ENCODE data around the gene TRPT1. TPM values are rescaled to one million over a fixed set of nuclear protein-coding genes. Genes with fewer than 3 reads are reported as not detected.

The TRPT1 gene, protein sequence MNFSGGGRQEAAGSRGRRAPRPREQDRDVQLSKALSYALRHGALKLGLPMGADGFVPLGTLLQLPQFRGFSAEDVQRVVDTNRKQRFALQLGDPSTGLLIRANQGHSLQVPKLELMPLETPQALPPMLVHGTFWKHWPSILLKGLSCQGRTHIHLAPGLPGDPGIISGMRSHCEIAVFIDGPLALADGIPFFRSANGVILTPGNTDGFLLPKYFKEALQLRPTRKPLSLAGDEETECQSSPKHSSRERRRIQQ
- 10 to 100 TPM; 18.2 to 18.3 TPM for total RNA-seq

- no peaks in the 10 kb centered on the region for H3K9me3 Mint-ChIP-seq
- peaks cover 34% of the 10 kb centered on the region for H3K4me1 Mint-ChIP-seq (ENCODE audit: low read depth)
- CTCF ChIA-PET = interaction anchor here (0.9 to 3.2 kb wide), 4 partner anchors 10 to 76 kb away, joined by 3 to 13 read pairs (median 9); partner anchors contain the start of gene FERMT3
- DNase-seq = peak; percentile 94
- H3K4me3 Mint-ChIP-seq = peak within 1 kb of the TSS; percentile 87
- H3K36me3 Mint-ChIP-seq (ENCODE audit: low read depth) = peaks cover 4% of the 10 kb centered on the region
- no peaks in the 10 kb centered on the region for H3K27me3 Mint-ChIP-seq (ENCODE audit: low read depth)
- intact Hi-C loops (cut with micrococcal nuclease) = loop anchor here (1.0 kb wide), 5 partner anchors 15 to 58 kb away; partner anchors contain the start of genes BAD and FKBP2
- peak within 1 kb of the TSS; percentile 90 for H3K27ac Mint-ChIP-seq
Measured at GRCh38 chr11:64225608-64226506, at the start of gene TRPT1, which contains the start of gene NUDT22. TRPT1 (minus strand) TSS chr11:64226186; CDS start chr11:64225860, 326 bp downstream. NUDT22 (plus strand) TSS chr11:64226274; CDS start chr11:64226653, 379 bp downstream.

GRCh38 chr11:64275031-64275800 is 49.2 kb upstream of the TRPT1 start:
- H3K36me3 Mint-ChIP-seq (ENCODE audit: low read depth) = peaks cover 6% of the 10 kb centered on the region
- no peak overlapping the region for H3K4me3 Mint-ChIP-seq
- no peaks in the 10 kb centered on the region for H3K9me3 Mint-ChIP-seq
- intact Hi-C loops (cut with micrococcal nuclease) = no loop called here
- H3K4me1 Mint-ChIP-seq (ENCODE audit: low read depth) = peaks cover 7% of the 10 kb centered on the region
- H3K27ac Mint-ChIP-seq = no peak overlapping the region
- CTCF ChIA-PET = interaction anchor here (0.7 to 2.7 kb wide), 4 partner anchors 12 to 29 kb away, joined by 3 to 8 read pairs (median 4); no protein-coding TSS in a partner anchor
- no peaks in the 10 kb centered on the region for H3K27me3 Mint-ChIP-seq (ENCODE audit: low read depth)
- no peak for DNase-seq

DNA sequence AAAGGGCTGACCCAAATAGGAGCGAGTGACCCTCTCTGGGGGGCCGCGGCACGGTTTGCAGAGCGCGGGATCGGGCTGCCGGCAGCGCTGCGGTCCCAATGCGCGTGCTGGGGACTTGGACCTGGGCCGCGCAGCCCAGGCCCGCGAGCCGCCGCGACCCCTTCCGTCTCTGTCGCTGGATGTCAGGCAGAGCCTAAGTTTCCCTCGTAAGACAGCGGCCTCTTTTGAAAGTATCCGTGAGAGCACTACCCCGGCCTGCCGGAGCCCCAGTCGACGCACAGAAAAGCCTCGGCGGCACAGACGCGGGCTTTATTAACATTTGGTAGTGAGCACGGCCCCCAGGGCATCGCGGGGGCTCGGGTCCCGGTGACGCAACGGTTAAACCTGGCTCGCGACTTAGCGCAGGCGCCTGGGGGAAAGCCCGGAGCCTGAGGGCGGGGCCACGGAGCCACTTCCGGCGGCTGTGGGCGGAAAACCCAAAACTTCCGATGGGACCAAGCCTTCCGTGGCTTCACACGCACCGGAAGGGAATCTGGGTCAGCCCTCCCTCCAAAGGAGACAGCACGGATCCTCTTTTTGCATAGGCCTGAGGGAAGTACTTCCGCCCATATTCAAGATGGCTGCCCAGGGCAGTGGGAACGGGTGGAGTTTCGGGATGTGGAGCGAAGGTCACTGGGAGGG is 43.7 kb upstream of the TRPT1 start:
- H3K27me3 Mint-ChIP-seq (ENCODE audit: low read depth) = no peaks in the 10 kb centered on the region

GRCh38 chr11:64268893-64269539 is 43.0 kb upstream of the TRPT1 start:
- intact Hi-C loops (cut with micrococcal nuclease) = loop anchor here (1.0 kb wide), 2 partner anchors 18 to 23 kb away; partner anchors contain the start of genes PLCB3 and PPP1R14B
- peak overlapping the region; percentile 88 for H3K27ac Mint-ChIP-seq

More for the DNA sequence above, 43.7 kb upstream of the TRPT1 start:
- Mint-ChIP-seq H3K4me1 (ENCODE audit: low read depth) (peaks cover 15% of the 10 kb centered on the region), H3K4me3 (peak overlapping the region; percentile 90), H3K27ac (peak overlapping the region; percentile 88), H3K9me3 (no peaks in the 10 kb centered on the region), H3K36me3 (ENCODE audit: low read depth) (no peaks in the 10 kb centered on the region)
- DNase-seq = peak; percentile 98
- CTCF ChIA-PET = interaction anchor here (0.8 to 3.5 kb wide), 6 partner anchors 19 to 90 kb away, joined by 3 to 56 read pairs (median 5); partner anchors contain the start of genes CATSPERZ and PLCB3
- intact Hi-C loops (cut with micrococcal nuclease) = loop anchor here (1.0 to 2.0 kb wide), 11 partner anchors 16 to 84 kb away; partner anchors contain the start of genes CCDC88B, DNAJC4, ESRRA and FKBP2

GRCh38 chr11:64268025-64268892 is 42.3 kb upstream of the TRPT1 start:
- CTCF ChIA-PET = interaction anchor here (0.8 to 3.0 kb wide), 7 partner anchors 17 to 91 kb away, joined by 3 to 20 read pairs (median 4); partner anchors contain the start of genes CATSPERZ and PLCB3

More at GRCh38 chr11:64268893-64269539, 43.0 kb upstream of the TRPT1 start:
- Mint-ChIP-seq H3K4me1 (ENCODE audit: low read depth) (peaks cover 15% of the 10 kb centered on the region), H3K4me3 (peak overlapping the region; percentile 90), H3K9me3 (no peaks in the 10 kb centered on the region), H3K27me3 (ENCODE audit: low read depth) (no peaks in the 10 kb centered on the region), H3K36me3 (ENCODE audit: low read depth) (no peaks in the 10 kb centered on the region)
- CTCF ChIA-PET = interaction anchor here (0.8 to 3.0 kb wide), 6 partner anchors 18 to 90 kb away, joined by 3 to 20 read pairs (median 6); partner anchors contain the start of genes CATSPERZ and PLCB3
- DNase-seq = peak; percentile 61

DNA sequence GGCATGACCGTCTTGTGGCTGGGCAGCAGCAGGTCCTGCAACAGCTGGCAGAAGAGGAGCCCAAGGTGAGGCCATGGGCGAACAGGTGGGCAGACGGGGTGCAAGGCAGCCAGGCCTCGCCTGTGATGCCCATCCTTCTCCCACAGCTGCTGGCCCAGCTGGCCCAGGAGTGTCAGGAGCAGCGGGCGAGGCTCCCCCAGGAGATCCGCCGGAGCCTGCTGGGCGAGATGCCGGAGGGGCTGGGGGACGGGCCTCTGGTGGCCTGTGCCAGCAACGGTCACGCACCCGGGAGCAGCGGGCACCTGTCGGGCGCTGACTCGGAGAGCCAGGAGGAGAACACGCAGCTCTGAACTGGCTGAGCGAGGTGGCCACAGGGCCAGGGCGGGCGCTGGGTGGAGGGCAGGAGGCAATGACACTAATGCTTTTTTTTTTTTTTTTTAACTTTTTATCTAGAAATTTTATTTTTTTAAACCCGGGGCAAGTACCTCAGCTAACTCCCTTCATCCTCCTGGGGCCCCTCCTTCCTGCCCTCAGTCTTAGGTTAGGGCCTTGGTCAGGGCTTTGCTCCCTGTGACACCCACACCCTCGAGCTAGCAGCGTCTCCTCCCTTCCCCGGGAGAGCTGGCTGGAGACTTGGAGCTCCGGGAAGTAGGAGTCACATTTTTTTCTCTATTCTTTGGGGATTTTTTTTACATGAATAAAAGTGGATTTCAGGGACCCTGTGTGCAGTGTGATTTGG is 41.4 kb upstream of the TRPT1 start:
- CTCF ChIA-PET = interaction anchor here (0.7 to 2.0 kb wide), 4 partner anchors 33 to 63 kb away, joined by 3 to 10 read pairs (median 6); partner anchors contain the start of gene CATSPERZ
- H3K36me3 Mint-ChIP-seq (ENCODE audit: low read depth) = no peaks in the 10 kb centered on the region
- no peaks in the 10 kb centered on the region for H3K27me3 Mint-ChIP-seq (ENCODE audit: low read depth)
- no peaks in the 10 kb centered on the region for H3K9me3 Mint-ChIP-seq
- DNase-seq = no peak
- H3K27ac Mint-ChIP-seq = no peak overlapping the region
- peaks cover 14% of the 10 kb centered on the region for H3K4me1 Mint-ChIP-seq (ENCODE audit: low read depth)
- H3K4me3 Mint-ChIP-seq = no peak overlapping the region
- intact Hi-C loops (cut with micrococcal nuclease) = no loop called here

More at GRCh38 chr11:64268025-64268892, 42.3 kb upstream of the TRPT1 start:
- Mint-ChIP-seq H3K27me3 (ENCODE audit: low read depth) (no peaks in the 10 kb centered on the region), H3K36me3 (ENCODE audit: low read depth) (no peaks in the 10 kb centered on the region), H3K4me1 (ENCODE audit: low read depth) (peaks cover 15% of the 10 kb centered on the region), H3K9me3 (no peaks in the 10 kb centered on the region), H3K4me3 (peak overlapping the region; percentile 90), H3K27ac (peak overlapping the region; percentile 88)
- no peak for DNase-seq
- intact Hi-C loops (cut with micrococcal nuclease) = no loop called here

DNA sequence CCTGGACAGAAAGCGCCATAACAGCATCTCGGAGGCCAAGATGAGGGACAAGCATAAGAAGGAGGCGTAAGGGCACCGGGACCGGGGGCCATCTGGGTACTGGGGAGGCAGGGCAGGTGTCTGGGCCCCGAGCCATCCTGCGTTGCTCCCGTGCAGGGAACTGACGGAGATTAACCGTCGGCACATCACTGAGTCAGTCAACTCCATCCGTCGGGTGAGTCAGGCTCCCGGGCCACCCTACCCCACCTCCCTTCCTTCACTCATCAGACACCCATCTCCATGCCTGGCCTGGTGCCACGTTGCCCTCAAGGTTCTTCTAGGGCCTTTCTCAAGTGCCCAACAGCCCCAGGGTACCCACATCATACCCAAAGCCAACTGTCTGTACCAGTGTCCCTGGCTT is 40.4 kb upstream of the TRPT1 start:
- intact Hi-C loops (cut with micrococcal nuclease) = no loop called here
- Mint-ChIP-seq H3K9me3 (no peaks in the 10 kb centered on the region), H3K36me3 (ENCODE audit: low read depth) (no peaks in the 10 kb centered on the region), H3K4me1 (ENCODE audit: low read depth) (peaks cover 8% of the 10 kb centered on the region), H3K27me3 (ENCODE audit: low read depth) (no peaks in the 10 kb centered on the region), H3K4me3 (no peak overlapping the region), H3K27ac (no peak overlapping the region)
- CTCF ChIA-PET = no interaction called here
- no peak for DNase-seq

- intact Hi-C loops (cut with micrococcal nuclease) = no loop called here
- Mint-ChIP-seq H3K9me3 (no peaks in the 10 kb centered on the region), H3K4me1 (ENCODE audit: low read depth) (peaks cover 8% of the 10 kb centered on the region), H3K4me3 (no peak overlapping the region), H3K27me3 (ENCODE audit: low read depth) (no peaks in the 10 kb centered on the region), H3K36me3 (ENCODE audit: low read depth) (no peaks in the 10 kb centered on the region), H3K27ac (no peak overlapping the region)
- CTCF ChIA-PET = no interaction called here
- DNase-seq = no peak
Measured at GRCh38 chr11:64265176-64266160, 39.5 kb upstream of the TRPT1 start.

GRCh38 chr11:64264371-64264852 is 38.4 kb upstream of the TRPT1 start:
- intact Hi-C loops (cut with micrococcal nuclease) = no loop called here
- no peaks in the 10 kb centered on the region for H3K9me3 Mint-ChIP-seq
- CTCF ChIA-PET = interaction anchor here (1.6 kb wide), 1 partner anchor 12 kb away, joined by 4 read pairs; no protein-coding TSS in a partner anchor
- H3K36me3 Mint-ChIP-seq (ENCODE audit: low read depth) = peaks cover under 1% of the 10 kb centered on the region
- H3K27me3 Mint-ChIP-seq (ENCODE audit: low read depth) = no peaks in the 10 kb centered on the region
- H3K4me1 Mint-ChIP-seq (ENCODE audit: low read depth) = peaks cover 14% of the 10 kb centered on the region
- H3K27ac Mint-ChIP-seq = no peak overlapping the region
- DNase-seq = no peak
- H3K4me3 Mint-ChIP-seq = no peak overlapping the region

Measured in activated naive CD4-positive, alpha-beta T cell treated with anti-CD3 and anti-CD28 coated beads for 36 hours (primary cell).